H1 (cell line): ENCODE results near the gene SFXN4. TPM values are rescaled to one million over a fixed set of nuclear protein-coding genes. Genes with fewer than 3 reads are reported as not detected.

ENCODE experiments used
- CTCF ChIA-PET: fragments of 300-600 bp; sonication (Branson Sonifier 250); formaldehyde crosslinking; loops from one replicate; lab custom pipeline; 2021; ENCODE audit not compliant: partially characterized antibody; lab: Charles Lee
- POLR2A ChIA-PET: fragments of 300-600 bp; sonication (Branson Sonifier 250); formaldehyde crosslinking; loops from one replicate; lab custom pipeline; 2021; ENCODE audit warnings: inconsistent platforms; ENCODE audit not compliant: partially characterized antibody; lab: Charles Lee
- DNase-seq, 2 experiments: peaks; one replicate each; pipeline versions ENCODE4 v3.0.0 to v3.0.0-alpha.2; 2010 to 2022; ENCODE audit warnings: low spot score in 2 of 2, low read depth in 1 of 2, mixed read lengths in 1 of 2
- FAIRE-seq: peaks from 2 replicates; lab custom pipeline; 2011; peaks lifted over from hg19 to GRCh38; lab: Jason Lieb, UNC
- H2AFZ ChIP-seq: 2 replicates; pipeline ENCODE4 v1.8.1; 2012; ENCODE audit warnings: low read length, inconsistent platforms
- H2AK5ac ChIP-seq: 2 replicates; pipeline ENCODE4 v1.6.1; 2013; ENCODE audit warnings: low read depth, low read length
- H2BK120ac ChIP-seq: replicated peaks from 2 replicates; pipeline ENCODE3; 2013; ENCODE audit warnings: low read depth, low read length, inconsistent platforms
- H2BK12ac ChIP-seq: 2 replicates; pipeline ENCODE4 v1.6.1; 2013; ENCODE audit warnings: low read depth, low read length
- H2BK15ac ChIP-seq: 2 replicates; pipeline ENCODE4 v1.6.1; 2013; ENCODE audit warnings: low read length
- H2BK20ac ChIP-seq: 2 replicates; pipeline ENCODE4 v1.6.1; 2013; ENCODE audit warnings: low read length
- H2BK5ac ChIP-seq: 2 replicates; pipeline ENCODE4 v1.6.1; 2013; ENCODE audit warnings: low read depth, low read length
- H3K14ac ChIP-seq: 2 replicates; pipeline ENCODE4 v1.6.1; 2013; ENCODE audit warnings: inconsistent platforms; ENCODE audit not compliant: insufficient read length
- H3K18ac ChIP-seq: 2 replicates; pipeline ENCODE4 v1.6.1; 2013; ENCODE audit warnings: low read length; ENCODE audit errors: extremely low read depth
- H3K23ac ChIP-seq: 2 replicates; pipeline ENCODE4 v1.6.1; 2013; ENCODE audit warnings: inconsistent platforms; ENCODE audit not compliant: insufficient read length
- H3K23me2 ChIP-seq: 2 replicates; pipeline ENCODE4 v1.6.1; 2013; ENCODE audit warnings: low read depth, low read length
- H3K27ac ChIP-seq: 2 replicates; pipeline ENCODE4 v1.6.1; 2011; ENCODE audit warnings: low read depth, low read length, inconsistent platforms
- H3K27me3 ChIP-seq, 4 experiments: replicated peaks in 1 of 4; 1 replicate in 1 of 4; 2 replicates in 3 of 4; pipeline versions ENCODE4 v1.6.1 to v1.8.1; 2011 to 2013; ENCODE audit warnings: low read length in 3 of 4, mild to moderate bottlenecking in 3 of 4, inconsistent platforms in 2 of 4, mixed read lengths in 2 of 4, moderate library complexity in 1 of 4; ENCODE audit not compliant: control insufficient read depth in 3 of 4, insufficient read depth in 3 of 4; ENCODE audit errors: extremely low read depth in 1 of 4
- H3K36me3 ChIP-seq, 4 experiments: 2 replicates each; pipeline versions ENCODE4 v1.6.1 to v1.8.1; 2011 to 2013; ENCODE audit warnings: mild to moderate bottlenecking in 4 of 4, low read length in 3 of 4, moderate library complexity in 2 of 4, control low read depth in 1 of 4, inconsistent platforms in 1 of 4; ENCODE audit not compliant: insufficient read depth in 4 of 4, control insufficient read depth in 2 of 4
- H3K4ac ChIP-seq: replicated peaks from 2 replicates; pipeline ENCODE3; 2013; ENCODE audit warnings: low read length, low read depth, mixed read lengths, inconsistent platforms; ENCODE audit not compliant: insufficient read length
- H3K4me1 ChIP-seq, 4 experiments: replicated peaks in 1 of 4; 1 replicate in 1 of 4; 2 replicates in 3 of 4; pipeline versions ENCODE4 v1.6.1 to v1.8.1; 2011 to 2013; ENCODE audit warnings: low read length in 3 of 4, inconsistent platforms in 2 of 4, mixed read lengths in 1 of 4; ENCODE audit not compliant: insufficient read depth in 4 of 4, control insufficient read depth in 3 of 4
- H3K4me2 ChIP-seq, 2 experiments: 2 replicates each; pipeline versions ENCODE4 v1.6.1 to v1.8.1; 2011 to 2013; ENCODE audit warnings: low read depth in 2 of 2, low read length in 2 of 2, control low read depth in 1 of 2, inconsistent platforms in 1 of 2, mild to moderate bottlenecking in 1 of 2; ENCODE audit not compliant: insufficient read depth in 1 of 2
- H3K4me3 ChIP-seq, 4 experiments: fragments of 200-600, 300-600 bp in 1 of 4; sonication (generic), shearing (Covaris generic), sonication (Bioruptor Twin) in 1 of 4; 2 replicates each; pipeline versions ENCODE4 v1.5.1 to v1.8.1; 2011 to 2016; ENCODE audit warnings: low read length in 4 of 4, low read depth in 3 of 4, control low read depth in 2 of 4, inconsistent platforms in 2 of 4, mild to moderate bottlenecking in 2 of 4, mixed read lengths in 1 of 4, moderate library complexity in 1 of 4; ENCODE audit not compliant: insufficient read depth in 2 of 4; ENCODE audit errors: extremely low read depth in 1 of 4
- H3K56ac ChIP-seq: replicated peaks from 2 replicates; pipeline ENCODE3; 2013; ENCODE audit warnings: low read depth, mild to moderate bottlenecking, mixed read lengths, low read length, inconsistent platforms; ENCODE audit not compliant: insufficient read length
- H3K79me1 ChIP-seq: 2 replicates; pipeline ENCODE4 v1.6.1; 2013; ENCODE audit warnings: low read depth, low read length, control low read depth
- H3K79me2 ChIP-seq, 2 experiments: 2 replicates each; pipeline versions ENCODE4 v1.6.1 to v1.8.1; 2012 to 2013; ENCODE audit warnings: low read length in 2 of 2, mild to moderate bottlenecking in 2 of 2, inconsistent platforms in 1 of 2; ENCODE audit not compliant: insufficient read depth in 2 of 2, control insufficient read depth in 1 of 2
- H3K9ac ChIP-seq, 4 experiments: replicated peaks in 1 of 4; 1 replicate in 1 of 4; 2 replicates in 3 of 4; pipeline versions ENCODE4 v1.6.1 to v1.8.1; 2011 to 2013; ENCODE audit warnings: low read depth in 3 of 4, low read length in 3 of 4, control low read depth in 2 of 4, mild to moderate bottlenecking in 2 of 4, moderate library complexity in 2 of 4, inconsistent platforms in 1 of 4; ENCODE audit errors: extremely low read depth in 1 of 4
- H3K9me3 ChIP-seq, 2 experiments: 2 replicates each; pipeline versions ENCODE4 v1.6.1 to v1.8.1; 2012 to 2013; ENCODE audit warnings: mild to moderate bottlenecking in 2 of 2, moderate library complexity in 2 of 2, control low read depth in 1 of 2, inconsistent platforms in 1 of 2, low read depth in 1 of 2, low read length in 1 of 2, mixed read lengths in 1 of 2; ENCODE audit not compliant: insufficient read depth in 2 of 2
- H4K20me1 ChIP-seq, 2 experiments: replicated peaks in 1 of 2; 2 replicates each; pipeline versions ENCODE3 to v1.8.1; 2011 to 2013; ENCODE audit warnings: inconsistent platforms in 2 of 2, low read length in 2 of 2, mild to moderate bottlenecking in 1 of 2; ENCODE audit not compliant: insufficient read depth in 2 of 2, control insufficient read depth in 1 of 2
- H4K5ac ChIP-seq: 2 replicates; pipeline ENCODE4 v1.6.1; 2013; ENCODE audit warnings: low read length, low read depth, mixed read lengths, inconsistent platforms; ENCODE audit not compliant: insufficient read length
- H4K8ac ChIP-seq: 2 replicates; pipeline ENCODE4 v1.8.0; 2013; ENCODE audit warnings: mild to moderate bottlenecking, moderate library complexity, low read length, inconsistent platforms; ENCODE audit not compliant: insufficient read depth; ENCODE audit errors: extremely low read depth
- H4K91ac ChIP-seq: replicated peaks from 2 replicates; pipeline ENCODE3; 2013; ENCODE audit warnings: low read length, mixed read lengths, inconsistent platforms; ENCODE audit not compliant: insufficient read length
- HDAC6 ChIP-seq: IDR thresholded peaks from one replicate; pipeline ENCODE4 v1.7.1; 2012; ENCODE audit warnings: low read depth, mild to moderate bottlenecking, inconsistent platforms, low read length, moderate library complexity
- WGBS, 2 experiments: shearing (Covaris generic) in 1 of 2; methylation state at CpG; one replicate each; pipeline versions ENCODE4 v1.1.6 to v1.1.7; 2013 to 2015; ENCODE audit warnings: low lambda C conversion rate in 2 of 2, mixed read lengths in 2 of 2, inconsistent platforms in 1 of 2, low coverage in 1 of 2, missing lambda C conversion rate in 1 of 2; ENCODE audit not compliant: insufficient replicate concordance in 2 of 2, insufficient coverage in 1 of 2, insufficient read length in 1 of 2; ENCODE audit errors: extremely low coverage in 1 of 2, missing lambda C conversion rate in 1 of 2; 5-methylcytosine and 5-hydroxymethylcytosine counted together
- polyA plus RNA-seq, 7 experiments: library from polyadenylated mRNA; depleted of rRNA in 3 of 7; stranded (reverse) in 5 of 7; unstranded in 2 of 7; fragments of >200 nt in 5 of 7; fragments of 200-250 nt in 2 of 7; gene quantifications; 1 replicate in 5 of 7; 2 replicates in 1 of 7; 4 replicates in 1 of 7; pipeline versions ENCODE4 v1.2.1 to v1.2.3, GENCODE V29; 2011 to 2013; ENCODE audit warnings: missing spikeins in 2 of 7, mixed read lengths in 2 of 7
- total RNA-seq: library from RNA; stranded (reverse); fragmentation: NEBNext Ultra II Directional; extraction: Animal tissue kit (Norgen Biotek cat#: 25700); gene quantifications from 2 replicates; pipeline ENCODE4 v1.2.1, GENCODE V29; 2021

SFXN4 gene
- total and polyA plus RNA-seq, 2 of the 8 experiments (the other 6 are each of a cell fraction or from before 2014, with no cell fraction given), result 15.4 to 21.6 TPM

GRCh38 chr10:119113751-119114732 lies 51.5 kb downstream of the SFXN4 start:
- Histone ChIP-seq H3K79me2 (no peaks in the 10 kb centered on the region), H2AK5ac (no peak overlapping the region), H3K4me3 (no peak overlapping the region), H2BK120ac (no peak overlapping the region), H4K5ac (no peak overlapping the region), H2BK20ac (no peak overlapping the region), H3K27ac (no peak overlapping the region), H2AFZ (no peak overlapping the region), H3K27me3 (no peaks in the 10 kb centered on the region), H3K4me1 (no peaks in the 10 kb centered on the region), H3K56ac (no peak overlapping the region), H3K14ac (no peak overlapping the region), H4K8ac (no peak overlapping the region; the same call in 1 of the 2 replicates), H3K9me3 (no peaks in the 10 kb centered on the region), H3K18ac (no peak overlapping the region), H3K9ac (no peak overlapping the region), H3K23me2 (no peaks in the 10 kb centered on the region), H4K20me1 (peaks cover 0 to 4% of the 10 kb centered on the region in 2 experiments), H4K91ac (no peak overlapping the region), H3K4ac (no peak overlapping the region), H2BK12ac (no peak overlapping the region), H3K4me2 (no peak overlapping the region), H2BK15ac (no peak overlapping the region), H3K79me1 (no peaks in the 10 kb centered on the region), H3K23ac (no peak overlapping the region), H2BK5ac (no peak overlapping the region), H3K36me3 (peaks cover 15 to 51% (median 35%) of the 10 kb centered on the region in 4 experiments)
- 90% methylated on average over 11 of the region's 11 CpGs; no CpG with 5 or more reads in 1 of the 2 experiments for WGBS, 2 experiments
- ChIA-PET CTCF (interaction anchor here (0.6 to 0.7 kb wide), 2 partner anchors 275 to 1526 kb away, joined by 3 read pairs; no protein-coding TSS in a partner anchor), POLR2A (interaction anchor here (0.8 to 1.9 kb wide), 4 partner anchors 8 to 11 kb away, joined by 3 to 5 read pairs (median 4); partner anchors contain the start of gene DENND10)
- FAIRE-seq (no peak), DNase-seq (no peak)
- no peak for TF ChIP-seq HDAC6
